OCI-LY7 (cell line): Measurements from ENCODE around the gene GTSE1. TPM values are rescaled to one million over a fixed set of nuclear protein-coding genes. Genes with fewer than 3 reads are reported as not detected.

ENCODE experiments used
- BruUV-seq: library from RNA; stranded (reverse); fragments of 400-500 nt; replicated peaks from 2 replicates; lab custom pipeline; 2021; lab: Mats Ljungman, UMichigan
- CTCF ChIA-PET: fragments of 300-600 bp; sonication (Branson Sonifier 250); formaldehyde crosslinking; loops from one replicate; lab custom pipeline; 2022; ENCODE audit warnings: antibody characterized with exemption; ENCODE audit not compliant: unreplicated experiment; lab: Charles Lee
- POLR2A ChIA-PET: fragments of 300-600 bp; sonication (Branson Sonifier 250); formaldehyde crosslinking; loops from one replicate; lab custom pipeline; 2022; ENCODE audit warnings: antibody characterized with exemption; lab: Charles Lee
- DNase-seq: peaks from one replicate; pipeline ENCODE4 v3.0.0-alpha.2; 2015; ENCODE audit warnings: low spot score
- H2AFZ ChIP-seq: fragments of 200-600 bp; sonication (generic), shearing (Covaris generic); 2 replicates; pipeline ENCODE4 v1.6.1; 2014; ENCODE audit warnings: mild to moderate bottlenecking, antibody characterized with exemption, low read length, moderate library complexity
- H3K27ac ChIP-seq: fragments of 200-600 bp; sonication (generic); 2 replicates; pipeline ENCODE4 v1.5.1; 2014; ENCODE audit warnings: mixed run types, low read depth, mild to moderate bottlenecking, moderate library complexity, low read length, inconsistent platforms; ENCODE audit not compliant: poor library complexity, severe bottlenecking
- H3K36me3 ChIP-seq: fragments of 200-600 bp; sonication (generic); 2 replicates; pipeline ENCODE4 v1.6.1; 2014; ENCODE audit warnings: mild to moderate bottlenecking, antibody characterized with exemption, low read length, moderate library complexity, mixed read lengths; ENCODE audit not compliant: insufficient read depth
- H3K4me1 ChIP-seq: fragments of 200-600 bp; sonication (generic); 2 replicates; pipeline ENCODE4 v1.5.1; 2014; ENCODE audit warnings: mild to moderate bottlenecking, low read length; ENCODE audit not compliant: insufficient read depth, poor library complexity, severe bottlenecking
- H3K4me2 ChIP-seq: fragments of 200-600 bp; sonication (generic); 2 replicates; pipeline ENCODE4 v1.6.1; 2014; ENCODE audit warnings: mild to moderate bottlenecking, low read length
- H3K4me3 ChIP-seq: fragments of 200-600 bp; sonication (generic); 2 replicates; pipeline ENCODE4 v1.5.1; 2014; ENCODE audit warnings: mild to moderate bottlenecking, low read depth, low read length; ENCODE audit not compliant: poor library complexity, severe bottlenecking
- H3K79me2 ChIP-seq: fragments of 200-600 bp; sonication (generic); 2 replicates; pipeline ENCODE4 v1.6.1; 2016; ENCODE audit warnings: low read depth, mild to moderate bottlenecking, low read length, moderate library complexity, mixed read lengths; ENCODE audit not compliant: insufficient read depth
- H3K9me2 ChIP-seq: fragments of 200-600 bp; sonication (generic); 2 replicates; pipeline ENCODE4 v1.6.1; 2016; ENCODE audit warnings: mild to moderate bottlenecking, low read length, mixed read lengths; ENCODE audit not compliant: insufficient read depth
- H3K9me3 ChIP-seq: fragments of 200-600 bp; sonication (generic); 2 replicates; pipeline ENCODE4 v1.6.1; 2014; ENCODE audit warnings: mild to moderate bottlenecking, mixed run types, low read length, mixed read lengths
- H4K20me1 ChIP-seq: fragments of 200-600 bp; sonication (generic); 2 replicates; pipeline ENCODE4 v1.6.1; 2014; ENCODE audit warnings: mild to moderate bottlenecking, antibody characterized with exemption, low read length, moderate library complexity, mixed read lengths; ENCODE audit not compliant: insufficient read depth
- EZH2phosphoT487 ChIP-seq: fragments of 200-600 bp; sonication (generic); IDR thresholded peaks from 2 replicates; pipeline ENCODE4 v1.6.1; 2018; ENCODE audit warnings: low read depth, borderline replicate concordance, mild to moderate bottlenecking, mixed run types, antibody characterized with exemption, low read length, moderate library complexity, mixed read lengths
- intact Hi-C: fragments of 100-400 bp; cut with micrococcal nuclease; formaldehyde crosslinking; loops from one replicate; pipeline ENCODE4 v1.10.0; 2022; ENCODE audit not compliant: unreplicated experiment
- total RNA-seq, 2 experiments: library from RNA; depleted of rRNA in 1 of 2; stranded (reverse); fragments of >200 nt in 1 of 2; shearing (Covaris generic) in 1 of 2; gene quantifications; 2 replicates each; pipeline ENCODE4 v1.2.3, GENCODE V29; 2014 to 2022
- TF ChIP-seq, protein P1 (sequence below): fragments of 200-600 bp; sonication (generic); conservative IDR thresholded peaks from 2 replicates; pipeline ENCODE4 v1.5.1; 2014; ENCODE audit warnings: mild to moderate bottlenecking, antibody characterized with exemption, low read length, moderate library complexity, mixed read lengths

GTSE1 gene
- total RNA-seq, 2 experiments from 2014 or later: 54.7 to 109 TPM

DNA sequence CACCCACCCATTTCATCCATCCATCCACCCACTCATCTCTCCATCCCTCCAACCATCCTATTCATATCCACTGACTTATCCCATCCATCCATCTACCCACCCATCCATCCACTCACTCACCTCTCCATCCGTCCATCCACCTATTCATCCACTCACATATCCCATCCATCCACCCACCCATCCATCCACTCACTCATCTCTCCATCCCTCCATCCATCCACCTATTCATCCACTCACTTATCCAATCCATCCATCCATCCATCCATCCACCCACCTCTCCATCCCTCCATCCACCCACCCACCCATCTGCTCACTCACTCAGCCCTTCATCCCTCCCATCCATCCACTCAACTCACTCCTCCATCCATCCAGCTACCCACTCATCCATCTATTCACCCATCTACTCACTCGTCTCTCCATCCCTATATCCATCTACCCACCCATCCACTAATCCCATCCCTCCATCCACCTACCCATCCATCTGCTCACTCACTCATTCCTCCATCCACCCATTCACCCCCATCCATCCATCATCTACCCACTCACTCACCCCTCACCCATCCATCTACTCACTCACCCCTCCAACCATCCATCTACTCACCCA is 75.1 kb downstream of the GTSE1 start:
- no TSS peak for BruUV-seq
- Histone ChIP-seq H3K4me2 (no peak overlapping the region), H2AFZ (no peak overlapping the region), H3K79me2 (no peaks in the 10 kb centered on the region), H3K4me3 (no peak overlapping the region), H3K36me3 (no peaks in the 10 kb centered on the region), H3K9me3 (no peaks in the 10 kb centered on the region), H4K20me1 (no peaks in the 10 kb centered on the region), H3K9me2 (no peaks in the 10 kb centered on the region), H3K27ac (no peak overlapping the region), H3K4me1 (peaks cover 8% of the 10 kb centered on the region)
- CTCF ChIA-PET: no interaction called here
- TF ChIP-seq, protein P1, sequence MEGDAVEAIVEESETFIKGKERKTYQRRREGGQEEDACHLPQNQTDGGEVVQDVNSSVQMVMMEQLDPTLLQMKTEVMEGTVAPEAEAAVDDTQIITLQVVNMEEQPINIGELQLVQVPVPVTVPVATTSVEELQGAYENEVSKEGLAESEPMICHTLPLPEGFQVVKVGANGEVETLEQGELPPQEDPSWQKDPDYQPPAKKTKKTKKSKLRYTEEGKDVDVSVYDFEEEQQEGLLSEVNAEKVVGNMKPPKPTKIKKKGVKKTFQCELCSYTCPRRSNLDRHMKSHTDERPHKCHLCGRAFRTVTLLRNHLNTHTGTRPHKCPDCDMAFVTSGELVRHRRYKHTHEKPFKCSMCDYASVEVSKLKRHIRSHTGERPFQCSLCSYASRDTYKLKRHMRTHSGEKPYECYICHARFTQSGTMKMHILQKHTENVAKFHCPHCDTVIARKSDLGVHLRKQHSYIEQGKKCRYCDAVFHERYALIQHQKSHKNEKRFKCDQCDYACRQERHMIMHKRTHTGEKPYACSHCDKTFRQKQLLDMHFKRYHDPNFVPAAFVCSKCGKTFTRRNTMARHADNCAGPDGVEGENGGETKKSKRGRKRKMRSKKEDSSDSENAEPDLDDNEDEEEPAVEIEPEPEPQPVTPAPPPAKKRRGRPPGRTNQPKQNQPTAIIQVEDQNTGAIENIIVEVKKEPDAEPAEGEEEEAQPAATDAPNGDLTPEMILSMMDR: no peak
- TF ChIP-seq EZH2phosphoT487: no peak
- no peak for DNase-seq
- intact Hi-C loops: no loop called here
- POLR2A ChIA-PET: no interaction called here

DNA sequence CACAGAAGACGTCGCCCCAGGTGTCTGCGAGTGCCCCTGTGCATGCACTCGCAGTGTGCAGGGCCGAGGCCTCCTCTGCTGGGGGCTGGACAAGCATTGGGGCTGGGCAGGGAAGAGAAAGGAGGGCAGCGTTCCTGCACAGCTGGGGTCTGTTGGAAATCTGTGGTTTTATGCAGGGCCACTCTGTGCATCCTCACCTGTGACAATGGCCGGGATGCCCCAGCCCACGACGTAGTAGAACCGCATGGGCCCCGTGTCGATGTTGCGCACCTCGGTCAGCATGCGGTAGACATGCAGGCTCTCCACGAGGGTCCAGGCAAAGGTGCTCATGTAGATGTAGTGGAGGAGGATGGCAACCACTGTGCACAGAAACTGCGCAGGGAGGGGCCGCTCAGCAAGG is 76.0 kb downstream of the GTSE1 start:
- no peak for TF ChIP-seq EZH2phosphoT487
- TF ChIP-seq, protein P1: no peak
- no peak overlapping the region for H2AFZ ChIP-seq
- intact Hi-C loops: no loop called here
- no peak overlapping the region for H3K27ac ChIP-seq
- H3K4me2 ChIP-seq: no peak overlapping the region
- no peaks in the 10 kb centered on the region for H3K4me1 ChIP-seq
- ChIA-PET CTCF (interaction anchor here (0.6 kb wide), 1 partner anchor 300 kb away, joined by 5 read pairs; no protein-coding TSS in a partner anchor), POLR2A (no interaction called here)
- no peaks in the 10 kb centered on the region for H3K36me3 ChIP-seq
- H3K4me3 ChIP-seq: no peak overlapping the region
- BruUV-seq: no TSS peak
- no peaks in the 10 kb centered on the region for H3K9me3 ChIP-seq
- H3K9me2 ChIP-seq: no peaks in the 10 kb centered on the region
- no peak for DNase-seq
- H4K20me1 ChIP-seq: no peaks in the 10 kb centered on the region
- H3K79me2 ChIP-seq: no peaks in the 10 kb centered on the region

DNA sequence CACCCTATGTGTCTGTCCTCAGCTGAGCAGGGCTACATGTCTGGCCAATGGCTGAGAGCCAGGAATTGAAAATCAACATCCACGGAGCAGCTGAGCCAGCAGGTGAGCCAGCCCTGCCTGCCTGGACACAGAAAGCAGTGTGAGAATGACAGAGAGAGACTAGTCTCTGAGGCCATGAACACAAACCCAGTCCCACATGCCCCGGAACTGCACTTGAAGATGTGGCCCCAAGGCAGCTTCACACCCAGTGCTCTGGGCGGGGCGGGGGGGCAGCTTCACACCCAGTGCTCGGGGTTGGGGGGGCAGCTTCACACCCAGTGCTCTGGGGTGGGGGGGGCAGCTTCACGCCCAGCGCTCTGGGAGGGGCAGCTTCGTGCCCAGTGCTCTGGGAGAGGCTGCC is 76.5 kb downstream of the GTSE1 start:
- H3K4me2 ChIP-seq: no peak overlapping the region
- H3K9me2 ChIP-seq: no peaks in the 10 kb centered on the region
- H3K79me2 ChIP-seq: no peaks in the 10 kb centered on the region
- no peaks in the 10 kb centered on the region for H4K20me1 ChIP-seq
- no peaks in the 10 kb centered on the region for H3K36me3 ChIP-seq
- H3K27ac ChIP-seq: no peak overlapping the region
- intact Hi-C loops: no loop called here
- H3K4me1 ChIP-seq: no peaks in the 10 kb centered on the region
- CTCF ChIA-PET: interaction anchor here (0.6 kb wide), 1 partner anchor 299 kb away, joined by 5 read pairs; no protein-coding TSS in a partner anchor
- POLR2A ChIA-PET: no interaction called here
- H3K4me3 ChIP-seq: no peak overlapping the region
- no peak overlapping the region for H2AFZ ChIP-seq
- BruUV-seq: no TSS peak
- no peak for DNase-seq
- no peak for TF ChIP-seq EZH2phosphoT487
- TF ChIP-seq, protein P1: no peak
- no peaks in the 10 kb centered on the region for H3K9me3 ChIP-seq
